Transverse colon (tissue), 4 donors: ENCODE measurements around the gene ZNF160. TPM values are rescaled to one million over a fixed set of nuclear protein-coding genes. Genes with fewer than 3 reads are reported as not detected.
A peak's percentile ranks its signal among the peaks of the same experiment; 100 is the strongest.
"Not testable (repeated sequence)": the region's sequence is repeated elsewhere in the genome, so short reads cannot be mapped to it uniquely, and the experiment has no call there.

Source experiments
- DNase-seq: peaks from one replicate; pipeline ENCODE4 v3.0.0-alpha.2; 2019
- H3K27ac ChIP-seq, 4 donors: fragments of 200-600 bp; sonication (generic); 2 replicates each; pipeline ENCODE4 v1.5.1; 2016 to 2018; ENCODE audit warnings: inconsistent platforms in 4 of 4
- H3K27me3 ChIP-seq: fragments of 200-600 bp; sonication (generic); 2 replicates; pipeline ENCODE4 v1.5.1; 2017; ENCODE audit warnings: inconsistent platforms
- H3K36me3 ChIP-seq, 4 donors: fragments of 200-600 bp; sonication (generic); 2 replicates each; pipeline ENCODE4 v1.5.1; 2017 to 2019; ENCODE audit warnings: inconsistent platforms in 4 of 4
- H3K4me1 ChIP-seq, 4 donors: fragments of 200-600 bp; sonication (generic); 2 replicates each; pipeline ENCODE4 v1.5.1; 2017 to 2020; ENCODE audit warnings: inconsistent platforms in 4 of 4
- H3K4me3 ChIP-seq, 4 donors: fragments of 200-600 bp; sonication (generic); 1 replicate in 1 of 4; 2 replicates in 3 of 4; pipeline versions ENCODE4 v1.5.1 to v1.6.1; 2017 to 2019; ENCODE audit warnings: inconsistent platforms in 4 of 4
- H3K9me3 ChIP-seq, 2 donors: fragments of 200-600 bp; sonication (generic); 2 replicates each; pipeline ENCODE4 v1.5.1; 2017 to 2019; ENCODE audit warnings: inconsistent platforms in 2 of 2
- EP300 ChIP-seq: sonication (generic); formaldehyde crosslinking; IDR thresholded peaks from one replicate; pipeline ENCODE4 v1.6.1; 2017; ENCODE audit warnings: antibody characterized with exemption, low read depth
- POLR2A ChIP-seq: fragments of 450-650 bp; IDR thresholded peaks from one replicate; pipeline ENCODE4 v1.6.1; 2016; ENCODE audit warnings: antibody characterized with exemption, mild to moderate bottlenecking, moderate library complexity
- POLR2AphosphoS5 ChIP-seq, 3 donors: sonication (generic); formaldehyde crosslinking; IDR thresholded peaks; one replicate each; pipeline ENCODE4 v1.6.1; 2016; ENCODE audit warnings: antibody characterized with exemption in 3 of 3
- WGBS, 2 donors: methylation state at CpG; one replicate each; pipeline ENCODE4 v1.1.5; 2018; ENCODE audit warnings: low coverage in 1 of 2; 5-methylcytosine and 5-hydroxymethylcytosine counted together
- in situ Hi-C, 4 donors: fragments of 200-750 bp; cut with MboI; loops; one replicate each; pipeline versions ENCODE4 v1.15.0 to v1.15.1; 2017; ENCODE audit warnings: low sequenced_read_pairs in 3 of 4, low pct_ligation_motif_present in 1 of 4, low pct_unique_long_range_greater_than_20kb in 1 of 4
- intact Hi-C: fragments of 100-400 bp; cut with DNase I; formaldehyde crosslinking; loops from one replicate; pipeline ENCODE4 v1.15.1; 2023; ENCODE audit warnings: low total_unique reads
- total RNA-seq, 4 donors: library from RNA; depleted of rRNA; stranded (reverse); fragments of >200 nt; gene quantifications; one replicate each; pipeline ENCODE4 v1.1.0, GENCODE V29; 2016
- TF ChIP-seq, protein P1 (sequence below), 5 experiments: fragments of 200-600 bp in 3 of 5; fragments of 450-650 bp in 2 of 5; sonication (generic) in 3 of 5; IDR thresholded peaks; 1 replicate in 2 of 5; 2 replicates in 3 of 5; pipeline ENCODE4 v1.5.1; 2016 to 2017; ENCODE audit warnings: antibody characterized with exemption in 5 of 5, inconsistent platforms in 3 of 5, mild to moderate bottlenecking in 2 of 5, moderate library complexity in 1 of 5

The ZNF160 gene
- total RNA-seq, 4 donors from 2014 or later: 23.9 to 47.0 (median 33.6) TPM

DNA sequence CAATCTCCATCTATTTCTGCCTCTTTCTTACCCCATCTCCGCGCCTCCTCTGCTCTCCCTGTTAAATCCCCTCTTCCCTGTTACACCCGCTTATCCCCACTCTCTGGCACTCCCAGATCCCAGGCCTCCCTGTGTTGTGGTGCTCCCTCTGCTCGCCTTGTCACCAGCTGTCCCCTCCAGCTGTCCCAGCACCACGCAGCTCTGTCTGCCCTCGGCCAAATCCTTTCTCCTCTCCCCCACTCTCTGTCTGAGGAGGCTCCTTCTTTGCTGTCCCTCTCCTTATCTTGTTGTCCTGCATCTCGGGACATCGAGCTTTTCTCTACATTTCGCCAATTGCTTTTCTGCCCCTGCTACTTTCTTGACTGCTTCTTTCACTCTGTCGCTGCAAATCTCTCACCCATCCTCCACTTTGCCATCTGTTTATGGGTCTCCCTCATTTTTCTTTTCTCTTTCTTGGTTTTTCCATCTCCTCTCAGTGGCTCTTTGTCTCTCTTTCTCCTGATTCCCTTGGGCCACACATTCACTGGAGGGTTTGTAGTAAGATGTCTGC, 941 bp downstream of the ZNF160 start:
- Histone ChIP-seq H3K9me3 (no peaks in the 10 kb centered on the region), H3K36me3 (peaks cover 0 to 12% (median 2%) of the 10 kb centered on the region in 4 donors), H3K27ac (peak overlapping the region; percentile 84 to 98 (median 96)), H3K4me1 (peaks cover 9 to 24% (median 14%) of the 10 kb centered on the region in 4 donors), H3K27me3 (no peaks in the 10 kb centered on the region), H3K4me3 (peak overlapping the region; percentile 62 to 99 (median 94))
- DNase-seq: no peak
- intact Hi-C loops (no loop called here), in situ Hi-C loops (no loop called here)
- TF ChIP-seq POLR2A: no peak
- no peak for TF ChIP-seq POLR2AphosphoS5 (IDR thresholded peaks at IDR 0.05)
- no peak for TF ChIP-seq EP300
- TF ChIP-seq, protein P1, sequence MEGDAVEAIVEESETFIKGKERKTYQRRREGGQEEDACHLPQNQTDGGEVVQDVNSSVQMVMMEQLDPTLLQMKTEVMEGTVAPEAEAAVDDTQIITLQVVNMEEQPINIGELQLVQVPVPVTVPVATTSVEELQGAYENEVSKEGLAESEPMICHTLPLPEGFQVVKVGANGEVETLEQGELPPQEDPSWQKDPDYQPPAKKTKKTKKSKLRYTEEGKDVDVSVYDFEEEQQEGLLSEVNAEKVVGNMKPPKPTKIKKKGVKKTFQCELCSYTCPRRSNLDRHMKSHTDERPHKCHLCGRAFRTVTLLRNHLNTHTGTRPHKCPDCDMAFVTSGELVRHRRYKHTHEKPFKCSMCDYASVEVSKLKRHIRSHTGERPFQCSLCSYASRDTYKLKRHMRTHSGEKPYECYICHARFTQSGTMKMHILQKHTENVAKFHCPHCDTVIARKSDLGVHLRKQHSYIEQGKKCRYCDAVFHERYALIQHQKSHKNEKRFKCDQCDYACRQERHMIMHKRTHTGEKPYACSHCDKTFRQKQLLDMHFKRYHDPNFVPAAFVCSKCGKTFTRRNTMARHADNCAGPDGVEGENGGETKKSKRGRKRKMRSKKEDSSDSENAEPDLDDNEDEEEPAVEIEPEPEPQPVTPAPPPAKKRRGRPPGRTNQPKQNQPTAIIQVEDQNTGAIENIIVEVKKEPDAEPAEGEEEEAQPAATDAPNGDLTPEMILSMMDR (IDR thresholded peaks at IDR 0.05): no peak
- 41 to 59% methylated on average over 6 to 10 of the region's 10 CpGs for WGBS, 2 donors

DNA sequence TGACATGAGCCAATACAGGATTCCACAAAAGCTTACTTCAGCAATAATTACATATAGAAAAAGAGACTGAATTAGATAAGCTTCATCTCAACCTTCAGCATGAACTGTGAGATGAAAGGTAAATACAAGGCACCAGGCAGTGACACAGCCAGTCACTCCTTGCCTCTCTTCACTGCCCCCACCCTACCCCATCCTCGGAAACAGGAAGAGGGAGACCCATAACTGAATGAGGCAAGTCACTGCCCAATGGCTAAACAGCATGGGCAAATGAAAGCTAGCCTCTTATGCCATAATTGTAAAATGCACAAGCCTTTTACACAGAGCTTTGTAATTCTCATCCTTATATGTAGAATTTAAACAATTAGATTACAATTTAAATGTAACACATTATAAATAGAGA, 1.7 kb downstream of the ZNF160 start:
- Histone ChIP-seq H3K27ac (no peak overlapping the region), H3K27me3 (no peaks in the 10 kb centered on the region), H3K36me3 (peaks cover 0 to 12% (median 2%) of the 10 kb centered on the region in 4 donors), H3K4me1 (peaks cover 9 to 24% (median 14%) of the 10 kb centered on the region in 4 donors), H3K4me3 (peak overlapping the region in 1 of 4 donors; percentile 96), H3K9me3 (no peaks in the 10 kb centered on the region)
- intact Hi-C loops: no loop called here
- in situ Hi-C loops: no loop called here
- TF ChIP-seq POLR2AphosphoS5 (IDR thresholded peaks at IDR 0.05) (no peak), POLR2A (no peak), EP300 (no peak)
- TF ChIP-seq, protein P1 (IDR thresholded peaks at IDR 0.05): no peak
- WGBS, 2 donors: 17 to 33% methylated on average over 1 of the region's 1 CpG
- no peak for DNase-seq

DNA sequence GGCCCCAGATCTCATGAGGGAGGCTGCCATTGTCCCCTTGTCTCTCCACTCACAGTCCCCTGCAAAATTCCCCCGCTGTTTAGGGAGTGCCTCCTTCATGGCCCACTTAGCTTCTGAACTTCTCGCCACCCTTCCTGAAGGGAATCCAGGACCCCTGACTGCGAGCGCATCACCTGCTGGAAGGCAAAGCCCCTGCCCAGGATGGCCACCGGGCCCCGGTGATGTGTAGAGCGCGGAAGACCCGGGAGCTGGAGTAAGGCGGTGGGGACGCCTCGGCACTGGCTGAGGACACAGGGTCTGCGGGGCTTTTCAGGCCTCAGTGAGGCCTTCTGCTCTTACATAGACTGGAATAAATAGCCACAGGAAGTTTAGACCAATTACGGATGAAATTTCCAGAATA, 4.7 kb downstream of the ZNF160 start:
- peaks cover 5 to 19% (median 12%) of the 10 kb centered on the region in 4 donors for H3K4me1 ChIP-seq
- H3K4me3 ChIP-seq, H3K9me3 ChIP-seq, in situ Hi-C loops, DNase-seq, H3K27me3 ChIP-seq, H3K27ac ChIP-seq: not testable (repeated sequence)
- WGBS, 2 donors: 94 to 100% methylated on average over 1 to 14 of the region's 14 CpGs
- intact Hi-C loops: loop anchor here (2.0 kb wide), 1 partner anchor 28 kb away; no protein-coding TSS in a partner anchor
- H3K36me3 ChIP-seq: peaks cover 0 to 12% (median 2%) of the 10 kb centered on the region in 4 donors

DNA sequence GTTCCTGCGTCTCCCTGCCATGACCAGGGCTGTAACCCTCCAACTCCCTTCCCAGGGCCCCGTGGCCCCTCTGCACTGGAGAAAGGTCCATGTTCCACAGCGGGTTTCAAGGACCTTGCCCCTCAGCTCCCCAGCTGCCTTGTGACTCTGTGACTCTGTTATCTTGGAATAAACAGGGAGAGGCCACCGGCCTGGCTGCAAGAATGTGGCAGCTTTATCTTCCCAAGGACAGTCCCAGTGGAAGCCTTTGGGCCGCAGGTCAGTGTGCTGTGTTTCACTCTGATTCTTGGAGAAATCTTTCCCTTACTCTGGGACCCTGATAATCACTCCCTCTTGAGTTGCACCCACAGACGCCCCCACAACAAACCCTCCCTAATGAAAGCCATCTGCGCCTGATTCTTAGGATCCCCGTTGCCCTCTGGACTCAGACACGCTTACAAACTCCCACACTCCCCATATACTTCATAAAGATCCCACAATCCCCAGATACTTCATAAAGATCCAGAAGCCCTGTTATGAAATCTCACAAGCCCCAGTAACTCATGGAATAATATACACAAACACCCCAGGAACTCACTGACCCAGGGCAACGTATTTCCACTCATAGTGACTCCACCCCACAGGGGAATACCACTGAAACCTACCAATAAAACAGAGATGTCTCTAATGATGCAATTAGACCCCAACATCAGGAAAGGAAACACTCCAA, 6.1 kb downstream of the ZNF160 start:
- H3K27ac ChIP-seq, H3K9me3 ChIP-seq, H3K4me3 ChIP-seq, DNase-seq, intact Hi-C loops, in situ Hi-C loops, H3K27me3 ChIP-seq: not testable (repeated sequence)
- H3K36me3 ChIP-seq: peaks cover 0 to 16% (median 2%) of the 10 kb centered on the region in 4 donors
- 80 to 93% methylated on average over 2 to 5 of the region's 10 CpGs for WGBS, 2 donors
- H3K4me1 ChIP-seq: peaks cover 4 to 13% (median 8%) of the 10 kb centered on the region in 4 donors

DNA sequence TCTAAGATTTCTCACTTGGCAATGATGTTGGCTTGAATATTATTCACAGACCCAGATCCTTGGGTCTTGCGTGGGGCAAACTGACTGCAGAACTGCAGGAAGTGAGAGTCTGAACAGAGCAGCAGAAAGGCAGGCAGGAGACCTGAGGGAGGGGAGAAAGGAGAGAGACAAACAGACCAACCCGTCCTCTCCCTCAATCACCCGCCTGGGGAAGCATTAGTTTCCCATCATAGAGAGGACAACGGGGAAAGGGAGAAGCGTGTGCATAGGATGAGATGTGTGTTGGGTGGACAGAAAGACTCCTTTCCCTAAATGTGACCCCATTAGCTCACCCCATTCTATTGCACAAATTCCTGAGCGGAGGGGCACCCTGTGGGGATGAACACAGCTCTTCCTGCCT, 6.6 kb downstream of the ZNF160 start:
- peaks cover 0 to 22% (median 3%) of the 10 kb centered on the region in 4 donors for H3K36me3 ChIP-seq
- WGBS, 2 donors: 66% methylated on average over 5 of the region's 6 CpGs; no CpG with 5 or more reads in 1 of the 2 donors

More for the DNA sequence above, 6.6 kb downstream of the ZNF160 start:
- H3K9me3 ChIP-seq, H3K27ac ChIP-seq, H3K4me1 ChIP-seq, H3K4me3 ChIP-seq, in situ Hi-C loops, DNase-seq, intact Hi-C loops, H3K27me3 ChIP-seq: not testable (repeated sequence)
